Erythroblast (primary cell): ENCODE data around the gene INHBB.

Experiments used
- GATA1 ChIP-seq: IDR thresholded peaks from 2 replicates; pipeline ENCODE4 v1.6.1; 2011; ENCODE audit warnings: low read depth, mild to moderate bottlenecking, control low read depth, low read length, moderate library complexity
- POLR2A ChIP-seq: IDR thresholded peaks from 2 replicates; pipeline ENCODE4 v1.6.1; 2011; ENCODE audit warnings: mild to moderate bottlenecking, low read length

DNA sequence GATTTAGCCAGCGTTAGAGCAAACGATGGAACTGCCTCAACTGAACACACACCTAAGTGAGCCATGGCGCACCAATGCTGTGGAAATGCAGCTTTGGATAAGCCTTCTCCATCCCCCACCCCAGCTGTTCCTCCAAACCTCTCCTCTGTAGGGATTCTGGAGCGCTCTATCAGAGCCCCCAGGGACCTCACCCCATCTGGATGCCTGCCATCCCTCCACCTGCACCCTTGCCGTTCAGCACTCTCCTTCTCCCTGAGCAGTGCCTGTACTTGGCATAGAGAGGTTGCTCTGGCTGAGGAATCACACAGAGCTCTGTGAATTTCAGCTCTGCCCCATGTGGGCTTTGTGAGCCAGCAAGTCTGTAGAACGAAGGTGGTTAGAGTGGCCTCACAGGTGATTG, 42.8 kb upstream of the INHBB start:
- TF ChIP-seq POLR2A (no peak), GATA1 (no peak)
